Measurements from ENCODE around the gene PPP2R5C.
"Not testable (repeated sequence)": the region's sequence is repeated elsewhere in the genome, so short reads cannot be mapped to it uniquely, and the experiment has no call there.

Gene PPP2R5C

DNA sequence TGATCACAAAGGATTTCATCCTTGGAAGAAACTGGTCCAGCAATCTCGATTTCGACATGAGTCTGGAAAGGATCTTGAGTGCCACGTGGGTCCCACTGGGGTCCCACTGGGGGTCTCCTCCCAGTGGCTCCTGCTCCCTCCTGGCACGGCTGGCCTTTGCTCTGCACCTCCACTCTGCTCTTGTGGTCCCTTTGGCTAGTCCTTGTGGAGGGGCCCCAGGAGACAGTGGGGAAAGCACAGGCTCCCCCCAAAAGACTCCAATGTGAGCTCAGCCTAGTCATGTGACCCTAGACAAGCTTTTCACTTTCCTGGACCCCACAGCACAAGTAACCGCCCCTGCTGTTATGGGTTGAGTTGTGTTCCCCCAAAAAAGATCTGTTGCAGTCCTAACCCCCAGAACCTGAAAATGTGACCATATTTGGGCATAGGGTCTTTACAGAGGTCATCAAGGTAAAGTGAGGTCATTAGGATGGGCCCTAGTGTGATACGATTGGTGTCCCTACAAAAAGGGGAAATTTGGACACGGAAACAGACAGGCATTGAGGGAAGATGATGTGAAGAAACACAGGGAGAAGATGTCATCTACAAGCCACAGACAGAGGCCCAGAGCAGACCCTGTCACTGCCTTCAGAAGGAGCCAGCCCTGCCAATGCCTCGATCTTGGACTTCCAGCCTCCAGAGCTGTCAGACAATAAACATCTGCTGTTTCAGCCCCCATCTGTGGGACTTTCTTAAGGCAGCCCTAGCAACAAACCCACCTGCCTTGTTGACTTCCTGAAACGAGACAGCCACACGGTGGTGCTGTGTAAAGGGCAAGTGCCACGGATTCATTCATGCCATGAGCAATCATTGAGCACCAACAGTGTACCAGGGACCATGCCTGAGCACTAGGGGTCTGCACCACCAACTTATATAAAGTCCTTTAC is 23.8 kb upstream of the PPP2R5C start:
- TF ChIP-seq, protein P1, sequence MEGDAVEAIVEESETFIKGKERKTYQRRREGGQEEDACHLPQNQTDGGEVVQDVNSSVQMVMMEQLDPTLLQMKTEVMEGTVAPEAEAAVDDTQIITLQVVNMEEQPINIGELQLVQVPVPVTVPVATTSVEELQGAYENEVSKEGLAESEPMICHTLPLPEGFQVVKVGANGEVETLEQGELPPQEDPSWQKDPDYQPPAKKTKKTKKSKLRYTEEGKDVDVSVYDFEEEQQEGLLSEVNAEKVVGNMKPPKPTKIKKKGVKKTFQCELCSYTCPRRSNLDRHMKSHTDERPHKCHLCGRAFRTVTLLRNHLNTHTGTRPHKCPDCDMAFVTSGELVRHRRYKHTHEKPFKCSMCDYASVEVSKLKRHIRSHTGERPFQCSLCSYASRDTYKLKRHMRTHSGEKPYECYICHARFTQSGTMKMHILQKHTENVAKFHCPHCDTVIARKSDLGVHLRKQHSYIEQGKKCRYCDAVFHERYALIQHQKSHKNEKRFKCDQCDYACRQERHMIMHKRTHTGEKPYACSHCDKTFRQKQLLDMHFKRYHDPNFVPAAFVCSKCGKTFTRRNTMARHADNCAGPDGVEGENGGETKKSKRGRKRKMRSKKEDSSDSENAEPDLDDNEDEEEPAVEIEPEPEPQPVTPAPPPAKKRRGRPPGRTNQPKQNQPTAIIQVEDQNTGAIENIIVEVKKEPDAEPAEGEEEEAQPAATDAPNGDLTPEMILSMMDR (IDR thresholded peaks at IDR 0.05; ENCODE audit: control extremely low read depth, extremely low read depth, low read depth, missing control alignments), result no peak
- POLR2A ChIA-PET, result no interaction called here
- no peak for DNase-seq (ENCODE audit: extremely low spot score)
- CTCF ChIA-PET, result interaction anchor here (1.4 kb wide), 1 partner anchor 33 kb away, joined by 4 read pairs; no protein-coding TSS in a partner anchor

DNA sequence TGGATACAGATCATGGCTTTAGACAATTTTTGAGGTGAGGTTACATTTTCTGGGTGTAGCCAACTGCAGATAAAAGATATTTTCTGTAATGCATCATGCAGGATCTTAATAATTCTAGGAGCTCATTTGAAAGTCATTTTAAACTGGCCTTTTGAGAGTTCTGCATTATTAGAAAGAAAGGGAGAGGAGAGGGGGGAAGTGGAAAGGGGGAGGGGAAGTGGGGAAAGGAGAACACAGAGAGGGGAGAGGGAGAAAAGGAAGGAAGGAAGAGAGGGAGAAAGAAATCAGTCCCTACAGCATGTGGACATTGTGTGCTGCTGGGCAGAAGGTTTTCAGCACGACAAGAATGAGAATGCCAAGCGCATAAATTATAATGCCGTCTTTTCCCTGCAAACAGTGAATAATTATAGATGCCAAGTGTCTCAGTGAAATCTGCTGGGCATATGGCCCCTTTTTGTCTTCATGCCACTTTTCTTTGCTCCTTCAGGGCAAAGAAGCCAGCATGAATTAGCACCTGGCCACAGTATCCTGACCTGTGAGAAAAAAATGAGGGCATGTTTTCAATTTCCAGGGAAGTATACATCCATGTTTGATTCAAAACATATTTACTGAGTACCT is 22.7 kb upstream of the PPP2R5C start:
- CTCF ChIA-PET, result interaction anchor here (1.4 kb wide), 1 partner anchor 32 kb away, joined by 4 read pairs; no protein-coding TSS in a partner anchor
- DNase-seq (ENCODE audit: extremely low spot score), result no peak
- POLR2A ChIA-PET, result no interaction called here
- TF ChIP-seq, protein P1 (IDR thresholded peaks at IDR 0.05; ENCODE audit: control extremely low read depth, extremely low read depth, low read depth, missing control alignments), result no peak

DNA sequence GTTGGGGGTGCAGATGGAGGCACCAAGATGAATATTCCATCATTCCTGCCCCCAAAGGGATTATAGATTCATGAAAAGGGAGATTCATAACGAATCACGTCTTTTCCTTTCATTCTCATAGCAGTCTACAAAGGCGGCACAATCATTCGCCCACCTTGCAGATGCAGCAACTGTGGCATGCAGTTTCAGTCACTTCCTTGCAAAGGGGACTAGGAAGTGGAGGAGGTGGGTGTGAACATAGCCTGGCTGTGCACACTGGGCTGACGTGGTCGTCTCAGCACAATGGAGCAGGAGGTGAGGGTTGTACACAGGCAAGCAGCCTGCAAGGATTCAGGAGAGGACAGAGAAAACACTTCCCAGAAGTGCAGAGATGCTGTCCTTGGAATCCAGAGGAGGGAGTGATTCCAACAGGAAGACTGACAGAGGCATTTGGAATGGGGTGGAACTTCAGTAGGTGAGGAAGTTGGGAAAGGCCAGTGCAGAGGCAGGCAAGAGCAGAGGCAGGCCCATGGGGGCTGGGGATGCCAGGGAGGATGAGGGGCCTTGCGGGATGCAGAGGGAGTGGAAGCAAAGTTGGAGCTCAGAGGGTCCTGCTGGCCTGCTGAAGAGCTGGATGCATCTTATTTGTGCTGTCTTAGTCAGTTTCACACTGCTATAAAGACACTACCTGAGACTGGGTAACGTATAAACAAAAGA is 21.9 kb upstream of the PPP2R5C start:
- TF ChIP-seq, protein P1 (IDR thresholded peaks at IDR 0.05; ENCODE audit: control extremely low read depth, extremely low read depth, low read depth, missing control alignments), result no peak
- POLR2A ChIA-PET, result no interaction called here
- CTCF ChIA-PET, result interaction anchor here (1.6 kb wide), 1 partner anchor 31 kb away, joined by 6 read pairs; no protein-coding TSS in a partner anchor
- no peak for DNase-seq (ENCODE audit: extremely low spot score)

DNA sequence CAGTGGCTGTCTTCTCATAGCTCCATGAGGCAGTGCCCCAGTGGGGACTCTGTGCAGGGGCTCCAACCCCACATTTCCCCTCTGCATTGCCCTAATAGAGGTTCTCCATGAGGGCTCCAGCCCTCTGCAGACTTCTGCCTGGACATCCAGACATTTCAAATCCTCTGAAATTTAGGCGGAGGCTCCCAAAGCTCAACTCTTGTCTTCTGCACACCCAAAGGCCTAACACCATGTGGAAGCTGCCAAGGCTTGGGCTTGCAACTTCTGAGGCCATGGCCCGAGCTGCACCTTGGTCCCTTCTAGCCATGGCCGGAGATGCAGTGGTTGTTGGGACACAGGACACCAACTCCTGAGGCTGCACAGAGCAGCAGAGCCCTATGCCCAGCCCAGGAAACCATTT is 20.5 kb upstream of the PPP2R5C start:
- ChIA-PET CTCF (interaction anchor here (1.6 kb wide), 1 partner anchor 30 kb away, joined by 6 read pairs; no protein-coding TSS in a partner anchor), POLR2A (no interaction called here)
- TF ChIP-seq, protein P1 (IDR thresholded peaks at IDR 0.05; ENCODE audit: control extremely low read depth, extremely low read depth, low read depth, missing control alignments), result no peak
- DNase-seq (ENCODE audit: extremely low spot score), result no peak

DNA sequence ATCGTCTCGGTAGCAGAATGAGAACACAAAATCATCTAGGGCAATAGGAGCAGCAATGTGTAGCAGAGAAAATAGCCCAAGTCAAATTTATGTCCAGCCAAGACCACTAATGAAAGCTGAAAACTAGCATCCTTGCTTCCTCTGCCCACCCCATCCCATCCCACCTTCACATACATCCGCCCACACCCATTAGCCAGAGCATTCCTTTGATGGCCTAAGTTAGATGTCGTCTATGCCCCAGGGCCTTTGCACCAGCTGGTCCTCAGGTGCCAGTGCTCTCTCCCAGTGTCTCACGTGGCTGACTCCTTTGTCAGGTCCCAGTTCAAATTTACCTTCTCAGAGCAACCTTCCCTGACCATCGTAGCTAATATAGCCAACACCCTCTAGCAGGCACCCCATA is 17.8 kb upstream of the PPP2R5C start:
- DNase-seq (ENCODE audit: extremely low spot score), result no peak
- TF ChIP-seq, protein P1 (IDR thresholded peaks at IDR 0.05; ENCODE audit: control extremely low read depth, extremely low read depth, low read depth, missing control alignments), result no peak
- ChIA-PET POLR2A (no interaction called here), CTCF (no interaction called here)

DNA sequence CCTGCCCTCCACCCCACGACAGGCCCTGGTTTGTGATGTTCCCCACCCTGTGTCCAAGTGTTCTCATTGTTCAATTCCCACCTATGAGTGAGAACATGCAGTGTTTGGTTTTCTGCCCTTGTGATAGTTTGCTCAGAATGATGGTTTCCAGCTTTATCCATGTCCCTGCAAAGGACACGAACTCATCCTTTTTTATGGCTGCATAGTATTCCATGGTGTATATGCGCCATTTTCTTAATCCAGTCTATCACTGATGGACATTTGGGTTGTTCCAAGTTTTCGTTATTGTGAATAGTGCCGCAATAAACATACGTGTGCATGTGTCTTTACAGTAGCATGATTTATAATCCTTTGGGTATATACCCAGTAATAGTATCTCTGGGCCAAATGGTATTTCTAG is 17.1 kb upstream of the PPP2R5C start:
- POLR2A ChIA-PET, CTCF ChIA-PET: not testable (repeated sequence)

DNA sequence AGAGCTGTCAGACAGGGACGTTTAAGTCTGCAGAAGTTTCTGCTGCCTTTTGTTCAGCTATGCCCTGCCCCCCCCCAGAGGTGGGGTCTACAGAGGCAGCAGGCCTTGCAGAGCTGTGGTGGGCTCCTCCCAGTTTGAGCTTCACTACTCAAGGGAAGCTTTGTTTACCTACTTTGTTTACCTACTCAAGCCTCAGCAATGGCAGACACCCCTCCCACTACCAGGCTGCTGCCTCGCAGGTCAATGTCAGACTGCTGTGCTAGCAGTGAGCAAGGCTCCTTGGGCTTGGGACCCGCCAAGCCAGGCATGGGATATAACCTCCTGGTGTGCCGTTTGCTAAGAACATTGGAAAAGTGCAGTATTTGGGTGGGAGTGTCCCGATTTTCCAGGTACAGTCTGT is 11.8 kb upstream of the PPP2R5C start:
- CTCF ChIA-PET, result interaction anchor here (0.9 kb wide), 1 partner anchor 28 kb away, joined by 3 read pairs; no protein-coding TSS in a partner anchor

More for the DNA sequence above, 17.1 kb upstream of the PPP2R5C start:
- DNase-seq (ENCODE audit: extremely low spot score), result not testable (repeated sequence)

More for the DNA sequence above, 11.8 kb upstream of the PPP2R5C start:
- POLR2A ChIA-PET; DNase-seq (ENCODE audit: extremely low spot score): not testable (repeated sequence)

Data from GM10248 (cell line).